Endothelial cell of umbilical vein (primary cell): Measurements from ENCODE around the gene NR2F2. TPM values are rescaled to one million over a fixed set of nuclear protein-coding genes. Genes with fewer than 3 reads are reported as not detected.

Experiments used
- BruUV-seq: library from RNA; stranded (reverse); fragments of 400-500 nt; replicated peaks from 2 replicates; lab custom pipeline; 2021; lab: Mats Ljungman, UMichigan
- CTCF ChIA-PET: fragments of 300-600, 350-600 bp; sonication (Branson Sonifier 250); formaldehyde crosslinking; loops from one replicate; lab custom pipeline; 2021; ENCODE audit warnings: antibody characterized with exemption, inconsistent platforms; lab: Charles Lee
- POLR2A ChIA-PET: fragments of 300-600, 350-600 bp; sonication (Branson Sonifier 250); formaldehyde crosslinking; loops from one replicate; lab custom pipeline; 2021; ENCODE audit warnings: antibody characterized with exemption, inconsistent platforms; lab: Charles Lee
- DNase-seq: peaks from one replicate; pipeline ENCODE4 v3.0.0-alpha.2; 2011; ENCODE audit warnings: low read depth, low spot score
- FAIRE-seq: peaks from 2 replicates; lab custom pipeline; 2011; peaks lifted over from hg19 to GRCh38; lab: Jason Lieb, UNC
- H2AFZ ChIP-seq: 2 replicates; pipeline ENCODE4 v1.6.0; 2012; ENCODE audit warnings: low read depth, low read length, control low read depth, inconsistent platforms
- H3K27ac ChIP-seq: 2 replicates; pipeline ENCODE4 v1.5.1; 2011; ENCODE audit warnings: low read depth, mild to moderate bottlenecking, control low read depth, low read length, moderate library complexity; ENCODE audit not compliant: insufficient read depth
- H3K27me3 ChIP-seq, 2 experiments: 2 replicates each; pipeline versions ENCODE4 v1.6.0 to v1.6.1; 2011; ENCODE audit warnings: low read length in 2 of 2, mixed read lengths in 1 of 2; ENCODE audit not compliant: control insufficient read depth in 2 of 2, insufficient read depth in 2 of 2
- H3K36me3 ChIP-seq, 2 experiments: 2 replicates in 1 of 2; 3 replicates in 1 of 2; pipeline ENCODE4 v1.5.1; 2011; ENCODE audit warnings: low read length in 2 of 2, mild to moderate bottlenecking in 1 of 2, moderate library complexity in 1 of 2; ENCODE audit not compliant: control insufficient read depth in 2 of 2, insufficient read depth in 2 of 2; ENCODE audit errors: extremely low read depth in 1 of 2
- H3K4me1 ChIP-seq: 3 replicates; pipeline ENCODE4 v1.5.1; 2011; ENCODE audit warnings: mild to moderate bottlenecking, low read length; ENCODE audit not compliant: control insufficient read depth, insufficient read depth; ENCODE audit errors: extremely low read depth
- H3K4me2 ChIP-seq: 2 replicates; pipeline ENCODE4 v1.6.1; 2011; ENCODE audit warnings: low read length, control low read depth, mixed read lengths; ENCODE audit not compliant: insufficient read depth
- H3K4me3 ChIP-seq, 3 experiments: fragments of 200-600 bp in 1 of 3; sonication (generic), shearing (Covaris generic) in 1 of 3; replicated peaks in 1 of 3; 2 replicates each; pipeline ENCODE4 v1.5.1; 2011 to 2016; ENCODE audit warnings: control low read depth in 3 of 3, low read length in 3 of 3, mild to moderate bottlenecking in 2 of 3, inconsistent platforms in 1 of 3, low read depth in 1 of 3, moderate library complexity in 1 of 3; ENCODE audit not compliant: insufficient read depth in 1 of 3
- H3K79me2 ChIP-seq: 2 replicates; pipeline ENCODE4 v1.6.0; 2012; ENCODE audit warnings: low read length, inconsistent platforms; ENCODE audit not compliant: control insufficient read depth, insufficient read depth
- H3K9ac ChIP-seq: replicated peaks from 2 replicates; pipeline ENCODE3; 2011; ENCODE audit warnings: low read length, control low read depth; ENCODE audit not compliant: insufficient read depth; ENCODE audit errors: extremely low read depth
- H3K9me1 ChIP-seq: replicated peaks from 3 replicates; pipeline ENCODE4 v1.6.0; 2011; ENCODE audit warnings: mild to moderate bottlenecking, low read length; ENCODE audit not compliant: control insufficient read depth, insufficient read depth; ENCODE audit errors: extremely low read depth
- H3K9me3 ChIP-seq: replicated peaks from 2 replicates; pipeline ENCODE4 v1.5.1; 2012; ENCODE audit warnings: low read length, inconsistent platforms; ENCODE audit not compliant: control insufficient read depth, insufficient read depth
- H4K20me1 ChIP-seq: replicated peaks from 2 replicates; pipeline ENCODE3; 2011; ENCODE audit warnings: mild to moderate bottlenecking, low read length; ENCODE audit not compliant: control insufficient read depth, insufficient read depth; ENCODE audit errors: extremely low read depth
- EZH2 ChIP-seq: IDR thresholded peaks from 2 replicates; pipeline ENCODE4 v1.6.1; 2012; ENCODE audit warnings: borderline replicate concordance, low read depth, mild to moderate bottlenecking, moderate library complexity, low read length, inconsistent platforms; ENCODE audit not compliant: severe bottlenecking
- GATA2 ChIP-seq: IDR thresholded peaks from 2 replicates; pipeline ENCODE4 v1.7.0; 2011; ENCODE audit warnings: low read depth, mild to moderate bottlenecking, moderate library complexity, mixed read lengths, low read length; ENCODE audit not compliant: insufficient read length, insufficient read depth
- JUN ChIP-seq: IDR thresholded peaks from 2 replicates; pipeline ENCODE4 v1.6.1; 2011; ENCODE audit warnings: borderline replicate concordance, low read depth; ENCODE audit not compliant: insufficient read length, insufficient read depth
- MYC ChIP-seq: IDR thresholded peaks from one replicate; pipeline ENCODE4 v1.6.1; 2011; ENCODE audit warnings: mild to moderate bottlenecking, low read depth, low read length
- POLR2A ChIP-seq: IDR thresholded peaks from 2 replicates; pipeline ENCODE4 v1.6.1; 2012; ENCODE audit warnings: low read depth, mild to moderate bottlenecking, control low read depth, low read length
- POLR2AphosphoS5 ChIP-seq: IDR thresholded peaks from 2 replicates; pipeline ENCODE4 v1.6.1; 2012; ENCODE audit warnings: low read depth, mild to moderate bottlenecking, control low read depth, low read length, moderate library complexity; ENCODE audit not compliant: insufficient read depth
- dilution Hi-C: fragments of 300-500 bp; cut with MboI; formaldehyde crosslinking; loops from one replicate; pipeline ENCODE4 v1.15.0; 2019; ENCODE audit warnings: low sequenced_read_pairs; ENCODE audit not compliant: extremely low pct_ligation_motif_present
- intact Hi-C: fragments of 100-400 bp; cut with micrococcal nuclease; formaldehyde crosslinking; loops from one replicate; pipeline ENCODE4 v1.10.0; 2022
- polyA plus RNA-seq, 4 experiments: library from polyadenylated mRNA; depleted of rRNA in 3 of 4; stranded (reverse) in 3 of 4; unstranded in 1 of 4; fragments of >200 nt; gene quantifications; 2 replicates each; pipeline versions ENCODE4 v1.2.1 to v1.2.3, GENCODE V29; 2011 to 2012; ENCODE audit warnings: missing spikeins in 1 of 4
- total RNA-seq: library from RNA; stranded (reverse); gene quantifications from 2 replicates; pipeline ENCODE4 v1.2.3, GENCODE V29; 2021
- TF ChIP-seq, protein P1 (sequence below), 2 donors: IDR thresholded peaks; 1 replicate in 1 of 2; 2 replicates in 1 of 2; pipeline ENCODE4 v1.5.1; 2011; ENCODE audit warnings: low read length in 2 of 2, mild to moderate bottlenecking in 2 of 2, moderate library complexity in 2 of 2, control low read depth in 1 of 2, inconsistent platforms in 1 of 2, low read depth in 1 of 2; ENCODE audit not compliant: insufficient read depth in 1 of 2; ENCODE audit errors: extremely low read depth in 1 of 2

Gene NR2F2
- total and polyA plus RNA-seq, 2 donors (not counting 3 experiments of a cell fraction or from before 2014, with no cell fraction given) = 105 to 182 TPM

DNA sequence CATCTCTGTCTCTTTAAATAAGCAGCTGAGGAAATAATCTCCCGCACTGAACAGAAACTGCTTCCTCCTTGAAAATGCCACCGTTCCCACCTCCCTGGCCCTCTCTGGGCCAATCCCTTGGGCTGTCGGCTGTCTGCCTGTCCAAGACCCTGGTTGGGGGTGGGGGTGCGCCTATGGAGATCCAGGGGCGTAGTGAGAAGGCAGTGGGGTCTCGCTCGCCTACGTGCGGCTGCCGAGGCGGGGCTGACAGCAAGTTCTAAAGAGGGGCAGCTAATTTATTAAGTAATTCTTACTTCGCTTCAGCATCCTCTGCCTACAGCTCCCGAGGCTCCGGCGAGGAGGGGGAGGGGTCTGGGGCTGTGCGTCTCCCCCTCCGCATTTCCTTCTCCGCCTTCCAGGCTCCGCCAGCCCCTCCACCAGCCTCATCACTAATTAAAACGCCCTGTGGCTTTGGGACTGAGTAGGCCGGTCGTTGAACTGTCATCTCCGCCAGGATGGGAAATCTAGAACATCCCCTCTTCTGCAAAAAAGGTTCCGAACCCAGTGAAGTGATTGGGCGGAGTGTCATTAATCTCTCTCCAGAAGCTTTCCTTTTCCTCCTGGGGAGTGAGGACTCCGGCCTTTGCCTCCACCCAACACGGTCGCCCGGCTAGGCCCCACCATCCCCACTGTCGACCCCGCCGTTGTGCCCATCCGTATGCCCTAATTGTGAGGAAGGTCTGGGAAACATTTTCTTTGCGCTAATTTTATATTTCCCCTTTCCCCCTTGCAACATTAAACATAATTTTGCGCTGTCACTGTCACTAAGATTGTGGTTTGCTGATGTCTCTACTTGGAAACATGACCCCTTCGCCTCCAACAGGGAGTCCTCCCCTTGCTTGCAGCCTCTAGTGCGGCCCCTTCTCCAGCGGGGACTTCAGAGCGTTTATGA is 16.9 kb downstream of the NR2F2 start:
- ChIA-PET POLR2A (interaction anchor here (0.6 to 3.8 kb wide), 3 partner anchors 12 to 1055 kb away, joined by 3 to 15 read pairs (median 6); no protein-coding TSS in a partner anchor), CTCF (interaction anchor here (0.7 to 3.6 kb wide), 11 partner anchors 10 to 1088 kb away, joined by 3 to 21 read pairs (median 3); partner anchors contain the start of gene NR2F2)
- Histone ChIP-seq H3K9ac (peak overlapping the region; percentile 83), H3K9me1 (no peaks in the 10 kb centered on the region), H3K27ac (peak overlapping the region; percentile 87), H3K4me1 (peaks cover 93% of the 10 kb centered on the region), H3K4me3 (peak overlapping the region; percentile 18 to 74 (median 24)), H2AFZ (no peak overlapping the region), H3K9me3 (no peaks in the 10 kb centered on the region), H3K27me3 (no peaks in the 10 kb centered on the region), H3K4me2 (peak overlapping the region; percentile 94), H3K36me3 (peaks cover 5 to 7% of the 10 kb centered on the region in 2 experiments), H3K79me2 (peaks cover 100% of the 10 kb centered on the region), H4K20me1 (no peaks in the 10 kb centered on the region)
- FAIRE-seq = peak; percentile 24
- intact Hi-C loops (loop anchor here (2.0 to 5.0 kb wide), 5 partner anchors 790 to 1677 kb away; no protein-coding TSS in a partner anchor), dilution Hi-C loops (loop anchor here (25.0 kb wide), 1 partner anchor 1035 kb away; no protein-coding TSS in a partner anchor)
- peak; percentile 86 for DNase-seq
- peak; percentile 73 for TF ChIP-seq POLR2A
- TF ChIP-seq JUN = no peak
- peak; percentile 45 for TF ChIP-seq POLR2AphosphoS5
- TF ChIP-seq GATA2 = no peak
- TF ChIP-seq, protein P1, sequence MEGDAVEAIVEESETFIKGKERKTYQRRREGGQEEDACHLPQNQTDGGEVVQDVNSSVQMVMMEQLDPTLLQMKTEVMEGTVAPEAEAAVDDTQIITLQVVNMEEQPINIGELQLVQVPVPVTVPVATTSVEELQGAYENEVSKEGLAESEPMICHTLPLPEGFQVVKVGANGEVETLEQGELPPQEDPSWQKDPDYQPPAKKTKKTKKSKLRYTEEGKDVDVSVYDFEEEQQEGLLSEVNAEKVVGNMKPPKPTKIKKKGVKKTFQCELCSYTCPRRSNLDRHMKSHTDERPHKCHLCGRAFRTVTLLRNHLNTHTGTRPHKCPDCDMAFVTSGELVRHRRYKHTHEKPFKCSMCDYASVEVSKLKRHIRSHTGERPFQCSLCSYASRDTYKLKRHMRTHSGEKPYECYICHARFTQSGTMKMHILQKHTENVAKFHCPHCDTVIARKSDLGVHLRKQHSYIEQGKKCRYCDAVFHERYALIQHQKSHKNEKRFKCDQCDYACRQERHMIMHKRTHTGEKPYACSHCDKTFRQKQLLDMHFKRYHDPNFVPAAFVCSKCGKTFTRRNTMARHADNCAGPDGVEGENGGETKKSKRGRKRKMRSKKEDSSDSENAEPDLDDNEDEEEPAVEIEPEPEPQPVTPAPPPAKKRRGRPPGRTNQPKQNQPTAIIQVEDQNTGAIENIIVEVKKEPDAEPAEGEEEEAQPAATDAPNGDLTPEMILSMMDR (IDR thresholded peaks at IDR 0.05; ENCODE audit: extremely low read depth in 1 of 2, insufficient read depth in 1 of 2, low read depth in 1 of 2, low read length in 2 of 2) = no peak
- no peak for TF ChIP-seq EZH2
- no peak for TF ChIP-seq MYC
- BruUV-seq = no TSS peak
